Type B pancreatic cell (in vitro differentiated cells): ENCODE results near the gene FRS3. TPM values are rescaled to one million over a fixed set of nuclear protein-coding genes. Genes with fewer than 3 reads are reported as not detected.
"Not testable (repeated sequence)": the region's sequence is repeated elsewhere in the genome, so short reads cannot be mapped to it uniquely, and the experiment has no call there.

Experiments
- DNase-seq: peaks from one replicate; pipeline ENCODE4 v3.0.0; 2021; ENCODE audit warnings: mixed read lengths; ENCODE audit not compliant: unreplicated experiment; ENCODE audit errors: extremely low spot score
- H3K27ac Mint-ChIP-seq: 2 replicates; pipeline ENCODE4 v1.8.0; 2021; ENCODE audit warnings: mild to moderate bottlenecking, mixed read lengths
- H3K27me3 Mint-ChIP-seq: 2 replicates; pipeline ENCODE4 v1.8.0; 2021; ENCODE audit warnings: mixed read lengths
- H3K36me3 Mint-ChIP-seq: 2 replicates; pipeline ENCODE4 v1.8.0; 2021; ENCODE audit warnings: mixed read lengths
- H3K4me1 Mint-ChIP-seq: one replicate; pipeline ENCODE4 v1.8.0; 2021; ENCODE audit warnings: mixed read lengths; ENCODE audit not compliant: unreplicated experiment
- H3K4me3 Mint-ChIP-seq: 2 replicates; pipeline ENCODE4 v1.8.0; 2021; ENCODE audit warnings: mild to moderate bottlenecking, mixed read lengths
- H3K9me3 Mint-ChIP-seq: 2 replicates; pipeline ENCODE4 v1.8.0; 2021; ENCODE audit warnings: mixed read lengths
- CTCF ChIP-seq: fragments of 200-600 bp; sonication (generic); conservative IDR thresholded peaks from 2 replicates; pipeline ENCODE4 v1.5.0; 2021; ENCODE audit warnings: antibody characterized with exemption, mild to moderate bottlenecking
- total RNA-seq: library from RNA; stranded (reverse); gene quantifications from 2 replicates; pipeline ENCODE4 v1.2.1, GENCODE V29; 2021; ENCODE audit warnings: low replicate concordance

Gene FRS3
- total RNA-seq, 1 donor from 2014 or later, result 7.0 TPM

- H3K36me3 Mint-ChIP-seq, result no peaks in the 10 kb centered on the region
- TF ChIP-seq CTCF, result no peak
- H3K27me3 Mint-ChIP-seq, result no peaks in the 10 kb centered on the region
- DNase-seq, result no peak
- no peak overlapping the region for H3K4me3 Mint-ChIP-seq
- H3K9me3 Mint-ChIP-seq, result no peaks in the 10 kb centered on the region
- no peak overlapping the region for H3K27ac Mint-ChIP-seq
- no peaks in the 10 kb centered on the region for H3K4me1 Mint-ChIP-seq
Observed at GRCh38 chr6:41813956-41814355, 34.3 kb upstream of the FRS3 start.

- no peak for TF ChIP-seq CTCF
- H3K36me3 Mint-ChIP-seq, result no peaks in the 10 kb centered on the region
- no peak for DNase-seq
- H3K27me3 Mint-ChIP-seq, result no peaks in the 10 kb centered on the region
- no peaks in the 10 kb centered on the region for H3K9me3 Mint-ChIP-seq
- no peak overlapping the region for H3K4me3 Mint-ChIP-seq
- H3K27ac Mint-ChIP-seq, result no peak overlapping the region
- H3K4me1 Mint-ChIP-seq, result no peaks in the 10 kb centered on the region
Observed at GRCh38 chr6:41813469-41813868, 33.8 kb upstream of the FRS3 start.

- H3K36me3 Mint-ChIP-seq, H3K4me3 Mint-ChIP-seq, H3K4me1 Mint-ChIP-seq, H3K27ac Mint-ChIP-seq, DNase-seq, H3K27me3 Mint-ChIP-seq, H3K9me3 Mint-ChIP-seq: not testable (repeated sequence)
Observed at GRCh38 chr6:41811946-41812345, 32.2 kb upstream of the FRS3 start.

GRCh38 chr6:41811095-41811494, 31.4 kb upstream of the FRS3 start:
- Mint-ChIP-seq H3K27ac (no peak overlapping the region), H3K36me3 (no peaks in the 10 kb centered on the region), H3K4me3 (no peak overlapping the region), H3K27me3 (no peaks in the 10 kb centered on the region), H3K9me3 (no peaks in the 10 kb centered on the region), H3K4me1 (no peaks in the 10 kb centered on the region)
- DNase-seq, result no peak
- TF ChIP-seq CTCF, result no peak

GRCh38 chr6:41805830-41806774, 26.4 kb upstream of the FRS3 start:
- H3K27ac Mint-ChIP-seq, result no peak overlapping the region
- no peaks in the 10 kb centered on the region for H3K27me3 Mint-ChIP-seq
- H3K9me3 Mint-ChIP-seq, result no peaks in the 10 kb centered on the region
- no peak overlapping the region for H3K4me3 Mint-ChIP-seq
- no peak for DNase-seq
- H3K4me1 Mint-ChIP-seq, result no peaks in the 10 kb centered on the region
- no peak for TF ChIP-seq CTCF
- H3K36me3 Mint-ChIP-seq, result no peaks in the 10 kb centered on the region

GRCh38 chr6:41801380-41801779, 21.7 kb upstream of the FRS3 start:
- no peak for DNase-seq
- Mint-ChIP-seq H3K36me3 (peaks cover 6% of the 10 kb centered on the region), H3K9me3 (no peaks in the 10 kb centered on the region), H3K4me3 (no peak overlapping the region), H3K27ac (no peak overlapping the region), H3K4me1 (no peaks in the 10 kb centered on the region), H3K27me3 (no peaks in the 10 kb centered on the region)
- peak; percentile 63 for TF ChIP-seq CTCF
